Tibial nerve (tissue), 4 donors: ENCODE results near the gene INPP4B. TPM values are rescaled to one million over a fixed set of nuclear protein-coding genes. Genes with fewer than 3 reads are reported as not detected.

ENCODE experiments used
- DNase-seq, 2 donors: peaks; one replicate each; pipeline ENCODE4 v3.0.0-alpha.2; 2019; ENCODE audit warnings: low spot score in 2 of 2
- H3K27ac ChIP-seq, 4 donors: fragments of 200-600 bp; sonication (generic) in 3 of 4; one replicate each; pipeline ENCODE4 v1.5.1; 2017 to 2019; ENCODE audit warnings: mild to moderate bottlenecking in 1 of 4
- H3K27me3 ChIP-seq, 2 donors: fragments of 200-600 bp; sonication (generic) in 1 of 2; one replicate each; pipeline versions ENCODE4 v1.5.1 to v1.6.0; 2017 to 2019
- H3K36me3 ChIP-seq, 3 donors: fragments of 200-600 bp; sonication (generic); one replicate each; pipeline ENCODE4 v1.5.1; 2018 to 2019
- H3K4me1 ChIP-seq, 4 donors: fragments of 200-600 bp; sonication (generic) in 3 of 4; one replicate each; pipeline ENCODE4 v1.5.1; 2017 to 2019
- H3K4me3 ChIP-seq, 4 donors: fragments of 200-600 bp; sonication (generic) in 3 of 4; one replicate each; pipeline ENCODE4 v1.5.1; 2017 to 2019; ENCODE audit warnings: mild to moderate bottlenecking in 1 of 4, moderate library complexity in 1 of 4
- H3K9me3 ChIP-seq, 4 donors: fragments of 200-600 bp; sonication (generic) in 3 of 4; one replicate each; pipeline ENCODE4 v1.5.1; 2017 to 2019
- CTCF ChIP-seq, 5 experiments: fragments of 200-600 bp in 3 of 5; fragments of 450-650 bp in 2 of 5; sonication (generic) in 3 of 5; IDR thresholded peaks; one replicate each; pipeline ENCODE4 v1.5.1; 2016 to 2019; ENCODE audit warnings: antibody characterized with exemption in 5 of 5, mild to moderate bottlenecking in 3 of 5, moderate library complexity in 2 of 5
- EP300 ChIP-seq, 2 donors: sonication (generic); formaldehyde crosslinking; IDR thresholded peaks; one replicate each; pipeline ENCODE4 v1.6.1; 2017; ENCODE audit warnings: antibody characterized with exemption in 2 of 2, mild to moderate bottlenecking in 1 of 2
- POLR2A ChIP-seq, 2 donors: fragments of 450-650 bp; IDR thresholded peaks; one replicate each; pipeline ENCODE4 v1.6.1; 2017; ENCODE audit warnings: antibody characterized with exemption in 2 of 2, mild to moderate bottlenecking in 2 of 2, moderate library complexity in 2 of 2
- WGBS, 2 donors: methylation state at CpG; one replicate each; pipeline ENCODE4 v1.1.5; 2018; 5-methylcytosine and 5-hydroxymethylcytosine counted together
- total RNA-seq, 4 donors: library from RNA; depleted of rRNA; stranded (reverse); fragments of >200 nt; gene quantifications; one replicate each; pipeline ENCODE4 v1.1.0, GENCODE V29; 2016

The INPP4B gene
- total RNA-seq, 4 donors from 2014 or later, result 16.3 to 32.4 (median 24.8) TPM

- DNase-seq, result no peak
- TF ChIP-seq POLR2A (IDR thresholded peaks at IDR 0.05) (no peak), CTCF (IDR thresholded peaks at IDR 0.05) (no peak), EP300 (IDR thresholded peaks at IDR 0.05) (no peak)
- WGBS, 2 donors, result 89 to 95% methylated on average over 4 of the region's 4 CpGs
- H3K9me3 ChIP-seq, result no peaks in the 10 kb centered on the region
- H3K36me3 ChIP-seq, result no peaks in the 10 kb centered on the region
- no peak overlapping the region for H3K27ac ChIP-seq
- H3K27me3 ChIP-seq, result no peaks in the 10 kb centered on the region
- H3K4me1 ChIP-seq, result no peaks in the 10 kb centered on the region
- no peak overlapping the region for H3K4me3 ChIP-seq
Observed at GRCh38 chr4:142473960-142474338, 372.2 kb downstream of the INPP4B start.

- no peak overlapping the region for H3K27ac ChIP-seq
- H3K4me1 ChIP-seq, result no peaks in the 10 kb centered on the region
- DNase-seq, result no peak
- TF ChIP-seq EP300 (IDR thresholded peaks at IDR 0.05) (no peak), CTCF (IDR thresholded peaks at IDR 0.05) (no peak), POLR2A (IDR thresholded peaks at IDR 0.05) (no peak)
- no peaks in the 10 kb centered on the region for H3K36me3 ChIP-seq
- H3K27me3 ChIP-seq, result no peaks in the 10 kb centered on the region
- 90% methylated on average over 4 to 5 of the region's 5 CpGs for WGBS, 2 donors
- no peaks in the 10 kb centered on the region for H3K9me3 ChIP-seq
- H3K4me3 ChIP-seq, result no peak overlapping the region
Observed at GRCh38 chr4:142473218-142473959, 372.7 kb downstream of the INPP4B start.

GRCh38 chr4:142467088-142467487 lies 379.0 kb downstream of the INPP4B start:
- DNase-seq, result no peak
- no peaks in the 10 kb centered on the region for H3K27me3 ChIP-seq
- peaks cover 0 to 2% (median 0%) of the 10 kb centered on the region in 4 donors for H3K9me3 ChIP-seq
- H3K36me3 ChIP-seq, result no peaks in the 10 kb centered on the region
- H3K4me1 ChIP-seq, result no peaks in the 10 kb centered on the region
- 90 to 91% methylated on average over 4 of the region's 4 CpGs for WGBS, 2 donors
- no peak for TF ChIP-seq POLR2A (IDR thresholded peaks at IDR 0.05)
- TF ChIP-seq EP300 (IDR thresholded peaks at IDR 0.05), result no peak
- no peak overlapping the region for H3K27ac ChIP-seq
- H3K4me3 ChIP-seq, result no peak overlapping the region

- 94 to 100% methylated on average over 1 of the region's 1 CpG for WGBS, 2 donors
- no peaks in the 10 kb centered on the region for H3K4me1 ChIP-seq
- no peak for TF ChIP-seq CTCF (IDR thresholded peaks at IDR 0.05)
- TF ChIP-seq EP300 (IDR thresholded peaks at IDR 0.05), result no peak
- no peak for TF ChIP-seq POLR2A (IDR thresholded peaks at IDR 0.05)
- no peak for DNase-seq
- H3K27me3 ChIP-seq, result no peaks in the 10 kb centered on the region
- no peak overlapping the region for H3K4me3 ChIP-seq
- no peak overlapping the region for H3K27ac ChIP-seq
- no peaks in the 10 kb centered on the region for H3K36me3 ChIP-seq
- peaks cover 0 to 2% (median 0%) of the 10 kb centered on the region in 4 donors for H3K9me3 ChIP-seq
Observed at GRCh38 chr4:142465526-142465925, 380.6 kb downstream of the INPP4B start.

- Histone ChIP-seq H3K27me3 (no peaks in the 10 kb centered on the region), H3K4me3 (no peak overlapping the region), H3K27ac (no peak overlapping the region), H3K9me3 (peaks cover 0 to 2% (median 0%) of the 10 kb centered on the region in 4 donors), H3K36me3 (no peaks in the 10 kb centered on the region), H3K4me1 (no peaks in the 10 kb centered on the region)
- TF ChIP-seq EP300 (IDR thresholded peaks at IDR 0.05) (no peak), CTCF (IDR thresholded peaks at IDR 0.05) (no peak), POLR2A (IDR thresholded peaks at IDR 0.05) (no peak)
- 82 to 90% methylated on average over 2 of the region's 2 CpGs for WGBS, 2 donors
- DNase-seq, result no peak
Observed at GRCh38 chr4:142463206-142463605, 382.9 kb downstream of the INPP4B start.
